Keratinocyte (primary cell): ENCODE measurements around the gene ADAMTS17. TPM values are rescaled to one million over a fixed set of nuclear protein-coding genes. Genes with fewer than 3 reads are reported as not detected.
"Not testable (repeated sequence)": the region's sequence is repeated elsewhere in the genome, so short reads cannot be mapped to it uniquely, and the experiment has no call there.

Experiments
- DNase-seq: peaks from one replicate; pipeline ENCODE4 v3.0.0-alpha.2; 2011; ENCODE audit warnings: low read depth, missing footprints, low spot score
- FAIRE-seq: peaks from 2 replicates; lab custom pipeline; 2011; peaks lifted over from hg19 to GRCh38; lab: Jason Lieb, UNC
- H2AFZ ChIP-seq: 2 replicates; pipeline ENCODE4 v1.6.0; 2012; ENCODE audit warnings: low read length, control low read depth, inconsistent platforms; ENCODE audit not compliant: control insufficient read depth
- H3K27ac ChIP-seq: 2 replicates; pipeline ENCODE4 v1.5.1; 2011; ENCODE audit warnings: low read length; ENCODE audit not compliant: control insufficient read depth, insufficient read depth
- H3K27me3 ChIP-seq: 3 replicates; pipeline ENCODE4 v1.6.0; 2011; ENCODE audit warnings: low read length; ENCODE audit not compliant: control insufficient read depth, insufficient read depth; ENCODE audit errors: extremely low read depth
- H3K36me3 ChIP-seq, 2 experiments: 2 replicates in 1 of 2; 3 replicates in 1 of 2; pipeline ENCODE4 v1.5.1; 2011; ENCODE audit warnings: low read length in 2 of 2, mild to moderate bottlenecking in 1 of 2; ENCODE audit not compliant: control insufficient read depth in 2 of 2, insufficient read depth in 2 of 2; ENCODE audit errors: extremely low read depth in 1 of 2
- H3K4me1 ChIP-seq: 3 replicates; pipeline ENCODE4 v1.5.1; 2011; ENCODE audit warnings: low read length; ENCODE audit not compliant: control insufficient read depth, insufficient read depth; ENCODE audit errors: extremely low read depth
- H3K4me2 ChIP-seq: 3 replicates; pipeline ENCODE4 v1.6.0; 2011; ENCODE audit warnings: low read depth, low read length; ENCODE audit not compliant: control insufficient read depth, insufficient read depth; ENCODE audit errors: extremely low read depth
- H3K4me3 ChIP-seq, 3 experiments: fragments of 200-600 bp in 1 of 3; sonication (generic) in 1 of 3; 2 replicates in 2 of 3; 3 replicates in 1 of 3; pipeline ENCODE4 v1.5.1; 2011 to 2016; ENCODE audit warnings: low read length in 3 of 3, mild to moderate bottlenecking in 3 of 3, control low read depth in 2 of 3, inconsistent platforms in 1 of 3, low read depth in 1 of 3, mixed read lengths in 1 of 3, mixed run types in 1 of 3, moderate library complexity in 1 of 3; ENCODE audit not compliant: control insufficient read depth in 2 of 3, insufficient read depth in 2 of 3; ENCODE audit errors: extremely low read depth in 1 of 3
- H3K79me2 ChIP-seq: 2 replicates; pipeline ENCODE4 v1.6.0; 2012; ENCODE audit warnings: low read length; ENCODE audit not compliant: control insufficient read depth, insufficient read depth
- H3K9ac ChIP-seq: 3 replicates; pipeline ENCODE4 v1.6.0; 2011; ENCODE audit warnings: low read length; ENCODE audit not compliant: control insufficient read depth, insufficient read depth; ENCODE audit errors: extremely low read depth
- H3K9me1 ChIP-seq: 3 replicates; pipeline ENCODE4 v1.6.0; 2011; ENCODE audit warnings: low read length; ENCODE audit not compliant: control insufficient read depth, insufficient read depth; ENCODE audit errors: extremely low read depth
- H3K9me3 ChIP-seq: 2 replicates; pipeline ENCODE4 v1.5.1; 2012; ENCODE audit warnings: low read depth, low read length; ENCODE audit not compliant: control insufficient read depth
- H4K20me1 ChIP-seq: 3 replicates; pipeline ENCODE4 v1.6.0; 2011; ENCODE audit warnings: low read length; ENCODE audit not compliant: control insufficient read depth, insufficient read depth; ENCODE audit errors: extremely low read depth
- CTCF ChIP-seq, 3 experiments: IDR thresholded peaks in 1 of 3; conservative IDR thresholded peaks in 1 of 3; optimal IDR thresholded peaks in 1 of 3; 2 replicates in 2 of 3; 3 replicates in 1 of 3; pipeline versions ENCODE3 to v1.5.1; 2011; ENCODE audit warnings: low read length in 3 of 3, mild to moderate bottlenecking in 3 of 3, moderate library complexity in 2 of 3, control low read depth in 1 of 3, inconsistent platforms in 1 of 3; ENCODE audit not compliant: insufficient read depth in 2 of 3; ENCODE audit errors: extremely low read depth in 1 of 3
- EZH2 ChIP-seq: IDR thresholded peaks from one replicate; pipeline ENCODE4 v1.6.1; 2012; ENCODE audit warnings: inconsistent platforms, mild to moderate bottlenecking, low read length, moderate library complexity
- dilution Hi-C: fragments of 300-500 bp; cut with MboI; formaldehyde crosslinking; loops from one replicate; pipeline ENCODE4 v1.7.0; 2020; ENCODE audit warnings: low sequenced_read_pairs; ENCODE audit not compliant: extremely low pct_ligation_motif_present
- polyA plus RNA-seq, 5 experiments: library from polyadenylated mRNA; depleted of rRNA in 3 of 5; stranded (reverse) in 3 of 5; stranded (forward) in 1 of 5; unstranded in 1 of 5; fragments of >200 nt; gene quantifications; 1 replicate in 1 of 5; 2 replicates in 3 of 5; 3 replicates in 1 of 5; pipeline versions ENCODE4 v1.2.1 to v1.2.3, GENCODE V29; 2011 to 2012; ENCODE audit warnings: missing spikeins in 2 of 5, low read depth in 1 of 5, low replicate concordance in 1 of 5

The ADAMTS17 gene
- polyA plus RNA-seq, 1 donor (not counting 4 experiments of a cell fraction or from before 2014, with no cell fraction given) = 0.18 TPM

GRCh38 chr15:100340721-100341238, 995 bp downstream of the ADAMTS17 start:
- dilution Hi-C loops = no loop called here
- no peak overlapping the region for H3K4me3 ChIP-seq
- TF ChIP-seq EZH2 (no peak), CTCF (optimal IDR thresholded peaks at IDR 0.05 in 1 of 3, IDR thresholded peaks at IDR 0.05 in 1 of 3, conservative IDR thresholded peaks at IDR 0.05 in 1 of 3; ENCODE audit: extremely low read depth in 1 of 3, insufficient read depth in 2 of 3, low read length in 3 of 3) (no peak)
- H3K36me3 ChIP-seq = no peaks in the 10 kb centered on the region
- peaks cover 14% of the 10 kb centered on the region for H3K27me3 ChIP-seq
- H3K9me1 ChIP-seq = no peaks in the 10 kb centered on the region
- no peak overlapping the region for H3K9ac ChIP-seq
- H3K27ac ChIP-seq = no peak overlapping the region
- DNase-seq (no peak), FAIRE-seq (no peak)
- H3K4me1 ChIP-seq = no peaks in the 10 kb centered on the region
- H3K9me3 ChIP-seq = no peaks in the 10 kb centered on the region
- no peaks in the 10 kb centered on the region for H3K79me2 ChIP-seq
- H4K20me1 ChIP-seq = no peaks in the 10 kb centered on the region
- no peak overlapping the region for H2AFZ ChIP-seq
- peak overlapping the region; percentile 23 for H3K4me2 ChIP-seq

- no peak overlapping the region for H3K4me2 ChIP-seq
- no peaks in the 10 kb centered on the region for H3K9me1 ChIP-seq
- DNase-seq (no peak), FAIRE-seq (no peak)
- H3K27ac ChIP-seq = no peak overlapping the region
- no peaks in the 10 kb centered on the region for H3K9me3 ChIP-seq
- no peaks in the 10 kb centered on the region for H3K79me2 ChIP-seq
- H4K20me1 ChIP-seq = no peaks in the 10 kb centered on the region
- H2AFZ ChIP-seq = no peak overlapping the region
- dilution Hi-C loops = no loop called here
- peaks cover 14% of the 10 kb centered on the region for H3K27me3 ChIP-seq
- no peak for TF ChIP-seq CTCF (optimal IDR thresholded peaks at IDR 0.05 in 1 of 3, IDR thresholded peaks at IDR 0.05 in 1 of 3, conservative IDR thresholded peaks at IDR 0.05 in 1 of 3; ENCODE audit: extremely low read depth in 1 of 3, insufficient read depth in 2 of 3, low read length in 3 of 3)
- TF ChIP-seq EZH2 = no peak
- no peaks in the 10 kb centered on the region for H3K4me1 ChIP-seq
- H3K4me3 ChIP-seq = no peak overlapping the region
- no peaks in the 10 kb centered on the region for H3K36me3 ChIP-seq
- no peak overlapping the region for H3K9ac ChIP-seq
These were observed 1.8 kb downstream of the ADAMTS17 start for GRCh38 chr15:100339999-100340398.

- H3K4me2 ChIP-seq, H3K4me3 ChIP-seq, H3K79me2 ChIP-seq, H3K9ac ChIP-seq, H3K4me1 ChIP-seq, H4K20me1 ChIP-seq, FAIRE-seq, DNase-seq, H3K27ac ChIP-seq, H3K36me3 ChIP-seq, H2AFZ ChIP-seq, H3K9me3 ChIP-seq, dilution Hi-C loops, H3K9me1 ChIP-seq: not testable (repeated sequence)
- peaks cover 14% of the 10 kb centered on the region for H3K27me3 ChIP-seq
These were observed 2.3 kb downstream of the ADAMTS17 start for GRCh38 chr15:100339451-100339850.
